OCI-LY1 (cell line): ENCODE measurements around the gene WDPCP.

Experiments
- H2AFZ ChIP-seq: fragments of 200-600 bp; sonication (generic), shearing (Covaris generic); 2 replicates; pipeline ENCODE4 v1.6.0; 2014; ENCODE audit warnings: antibody characterized with exemption, mild to moderate bottlenecking, low read length
- H3F3A ChIP-seq: fragments of 200-600 bp; sonication (generic), shearing (Covaris generic); 2 replicates; pipeline ENCODE4 v1.6.0; 2014; ENCODE audit warnings: mild to moderate bottlenecking, antibody characterized with exemption, low read length, moderate library complexity; ENCODE audit not compliant: insufficient read depth
- H3K27ac ChIP-seq: fragments of 200-600 bp; sonication (generic); 2 replicates; pipeline ENCODE4 v1.5.1; 2014; ENCODE audit warnings: low read length, mixed run types, mild to moderate bottlenecking, low read depth; ENCODE audit not compliant: poor library complexity, severe bottlenecking
- H3K27me3 ChIP-seq: fragments of 200-600 bp; sonication (generic); 2 replicates; pipeline ENCODE4 v1.6.0; 2014; ENCODE audit warnings: antibody characterized with exemption, mild to moderate bottlenecking, low read length, moderate library complexity; ENCODE audit not compliant: insufficient read depth
- H3K36me3 ChIP-seq: fragments of 200-600 bp; sonication (generic); 2 replicates; pipeline ENCODE4 v1.6.1; 2014; ENCODE audit warnings: mild to moderate bottlenecking, antibody characterized with exemption, low read length, moderate library complexity, mixed read lengths; ENCODE audit not compliant: insufficient read depth
- H3K4me1 ChIP-seq: fragments of 200-600 bp; sonication (generic); 2 replicates; pipeline ENCODE4 v1.5.1; 2014; ENCODE audit warnings: mild to moderate bottlenecking, low read length, moderate library complexity; ENCODE audit not compliant: insufficient read depth, severe bottlenecking
- H3K4me2 ChIP-seq: fragments of 200-600 bp; sonication (generic), shearing (Covaris generic); 2 replicates; pipeline ENCODE4 v1.6.1; 2014; ENCODE audit warnings: low read length
- H3K4me3 ChIP-seq: fragments of 200-600 bp; sonication (generic); 2 replicates; pipeline ENCODE4 v1.5.1; 2014; ENCODE audit warnings: low read length, low read depth, mild to moderate bottlenecking, mixed read lengths; ENCODE audit not compliant: poor library complexity, severe bottlenecking
- H3K79me2 ChIP-seq: fragments of 200-600 bp; shearing (Covaris generic); 2 replicates; pipeline ENCODE4 v1.6.1; 2016; ENCODE audit warnings: mixed run types, low read length, mixed read lengths; ENCODE audit not compliant: insufficient read depth
- H3K9ac ChIP-seq: fragments of 200-600 bp; sonication (generic), shearing (Covaris generic); 2 replicates; pipeline ENCODE4 v1.6.1; 2014; ENCODE audit warnings: mild to moderate bottlenecking, low read length, mixed read lengths
- H3K9me2 ChIP-seq: fragments of 200-600 bp; sonication (generic), shearing (Covaris generic); 2 replicates; pipeline ENCODE4 v1.6.1; 2014; ENCODE audit warnings: low read depth, mild to moderate bottlenecking, low read length, mixed read lengths
- H3K9me3 ChIP-seq: fragments of 200-600 bp; shearing (Covaris generic); 2 replicates; pipeline ENCODE4 v1.6.1; 2014; ENCODE audit warnings: low read length, mixed read lengths
- H4K20me1 ChIP-seq: fragments of 200-600 bp; sonication (generic), shearing (Covaris generic); 2 replicates; pipeline ENCODE4 v1.6.0; 2016; ENCODE audit warnings: mild to moderate bottlenecking, low read length; ENCODE audit not compliant: insufficient read depth
- EZH2 ChIP-seq: fragments of 200-600 bp; sonication (generic), shearing (Covaris generic); IDR thresholded peaks from 2 replicates; pipeline ENCODE4 v1.8.0; 2017; ENCODE audit warnings: borderline replicate concordance, mixed run types, mild to moderate bottlenecking, antibody characterized with exemption, low read length, moderate library complexity, mixed read lengths
- TF ChIP-seq, protein P1 (sequence below): fragments of 200-600 bp; sonication (generic), shearing (Covaris generic); IDR thresholded peaks from 2 replicates; pipeline ENCODE4 v1.5.1; 2017; ENCODE audit warnings: mild to moderate bottlenecking, antibody characterized with exemption, low read length, moderate library complexity, mixed read lengths

WDPCP gene

DNA sequence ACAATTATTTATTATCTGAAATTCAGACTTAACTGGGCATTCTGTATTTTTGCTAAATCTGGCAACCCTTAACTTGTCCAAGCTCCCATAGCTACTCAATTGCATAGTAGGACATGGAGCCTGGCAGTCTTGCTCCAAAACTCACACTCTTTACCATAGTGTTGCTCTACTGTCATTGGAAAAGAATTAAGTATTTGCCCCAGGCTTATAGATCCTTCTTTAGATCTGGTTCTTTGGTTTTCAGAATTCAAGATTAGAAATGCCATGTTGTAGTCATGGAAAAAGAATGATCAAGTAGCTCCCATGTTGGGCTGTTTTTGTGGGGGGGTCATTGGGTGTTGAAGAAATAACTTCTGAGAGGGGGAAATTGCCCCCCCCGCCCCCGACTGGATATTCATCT lies 240.9 kb downstream of the WDPCP start:
- H2AFZ ChIP-seq: no peak overlapping the region
- no peak overlapping the region for H3K27ac ChIP-seq
- H3K4me1 ChIP-seq: no peaks in the 10 kb centered on the region
- no peaks in the 10 kb centered on the region for H3K36me3 ChIP-seq
- no peak for TF ChIP-seq EZH2
- TF ChIP-seq, protein P1, sequence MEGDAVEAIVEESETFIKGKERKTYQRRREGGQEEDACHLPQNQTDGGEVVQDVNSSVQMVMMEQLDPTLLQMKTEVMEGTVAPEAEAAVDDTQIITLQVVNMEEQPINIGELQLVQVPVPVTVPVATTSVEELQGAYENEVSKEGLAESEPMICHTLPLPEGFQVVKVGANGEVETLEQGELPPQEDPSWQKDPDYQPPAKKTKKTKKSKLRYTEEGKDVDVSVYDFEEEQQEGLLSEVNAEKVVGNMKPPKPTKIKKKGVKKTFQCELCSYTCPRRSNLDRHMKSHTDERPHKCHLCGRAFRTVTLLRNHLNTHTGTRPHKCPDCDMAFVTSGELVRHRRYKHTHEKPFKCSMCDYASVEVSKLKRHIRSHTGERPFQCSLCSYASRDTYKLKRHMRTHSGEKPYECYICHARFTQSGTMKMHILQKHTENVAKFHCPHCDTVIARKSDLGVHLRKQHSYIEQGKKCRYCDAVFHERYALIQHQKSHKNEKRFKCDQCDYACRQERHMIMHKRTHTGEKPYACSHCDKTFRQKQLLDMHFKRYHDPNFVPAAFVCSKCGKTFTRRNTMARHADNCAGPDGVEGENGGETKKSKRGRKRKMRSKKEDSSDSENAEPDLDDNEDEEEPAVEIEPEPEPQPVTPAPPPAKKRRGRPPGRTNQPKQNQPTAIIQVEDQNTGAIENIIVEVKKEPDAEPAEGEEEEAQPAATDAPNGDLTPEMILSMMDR: no peak
- no peaks in the 10 kb centered on the region for H3K9me2 ChIP-seq
- H3K9ac ChIP-seq: no peak overlapping the region
- H4K20me1 ChIP-seq: no peaks in the 10 kb centered on the region
- no peak overlapping the region for H3K4me3 ChIP-seq
- no peaks in the 10 kb centered on the region for H3K27me3 ChIP-seq
- H3K4me2 ChIP-seq: no peak overlapping the region
- H3K79me2 ChIP-seq: no peaks in the 10 kb centered on the region
- peaks cover 11% of the 10 kb centered on the region for H3K9me3 ChIP-seq
- H3F3A ChIP-seq: no peaks in the 10 kb centered on the region

DNA sequence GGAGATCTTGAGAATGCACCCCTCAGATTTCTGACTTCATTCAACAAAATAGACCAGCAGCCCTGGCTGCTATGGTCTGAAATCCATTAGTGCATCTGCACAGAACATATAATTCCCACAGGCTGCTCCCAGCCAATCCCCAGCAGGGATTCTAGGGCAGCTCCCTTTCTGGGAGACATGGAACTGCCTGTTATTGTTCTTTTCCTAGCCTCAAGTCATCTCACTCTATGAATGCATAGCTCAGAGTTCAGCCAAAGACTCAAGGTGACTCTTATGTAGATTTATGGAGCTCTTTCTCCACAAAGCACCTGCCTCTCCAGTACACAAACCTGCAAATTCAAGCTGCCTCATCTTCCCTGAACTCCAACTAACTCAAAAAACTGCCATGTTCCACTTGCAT lies 241.9 kb downstream of the WDPCP start:
- H3K27ac ChIP-seq: no peak overlapping the region
- H3K36me3 ChIP-seq: no peaks in the 10 kb centered on the region
- no peaks in the 10 kb centered on the region for H3F3A ChIP-seq
- no peaks in the 10 kb centered on the region for H3K79me2 ChIP-seq
- no peak overlapping the region for H3K4me3 ChIP-seq
- H3K4me1 ChIP-seq: no peaks in the 10 kb centered on the region
- H3K9me2 ChIP-seq: no peaks in the 10 kb centered on the region
- TF ChIP-seq, protein P1: no peak
- TF ChIP-seq EZH2: no peak
- no peaks in the 10 kb centered on the region for H4K20me1 ChIP-seq
- H3K9ac ChIP-seq: no peak overlapping the region
- no peaks in the 10 kb centered on the region for H3K27me3 ChIP-seq
- H2AFZ ChIP-seq: no peak overlapping the region
- H3K9me3 ChIP-seq: peaks cover 11% of the 10 kb centered on the region
- H3K4me2 ChIP-seq: no peak overlapping the region

DNA sequence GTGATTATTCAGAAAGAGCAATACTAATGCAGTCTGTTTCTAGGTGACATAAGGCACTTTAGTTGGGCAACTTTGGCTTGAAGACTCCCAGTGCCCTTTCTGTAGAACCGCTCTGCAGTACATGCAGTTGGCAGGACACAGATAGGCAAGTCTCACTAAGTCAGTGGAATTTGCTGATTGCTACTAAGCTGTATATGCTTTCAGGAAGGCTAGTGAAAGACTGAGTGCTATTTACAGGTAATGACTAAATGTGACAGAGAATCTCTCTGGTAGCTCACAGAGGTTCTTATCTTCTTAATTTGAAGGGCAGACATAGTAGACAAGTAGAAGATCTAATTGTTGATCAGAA lies 243.0 kb downstream of the WDPCP start:
- Histone ChIP-seq H3K4me3 (no peak overlapping the region), H3F3A (no peaks in the 10 kb centered on the region), H3K9ac (no peak overlapping the region), H3K27me3 (no peaks in the 10 kb centered on the region), H3K9me2 (no peaks in the 10 kb centered on the region), H3K27ac (no peak overlapping the region), H3K4me2 (no peak overlapping the region), H3K9me3 (peaks cover 11% of the 10 kb centered on the region), H3K4me1 (no peaks in the 10 kb centered on the region), H3K79me2 (no peaks in the 10 kb centered on the region), H4K20me1 (no peaks in the 10 kb centered on the region), H2AFZ (no peak overlapping the region), H3K36me3 (no peaks in the 10 kb centered on the region)
- TF ChIP-seq, protein P1: no peak
- TF ChIP-seq EZH2: no peak
